ENCODE measurements around the gene ING1. TPM values are rescaled to one million over a fixed set of nuclear protein-coding genes. Genes with fewer than 3 reads are reported as not detected.
"Not testable (repeated sequence)": the region's sequence is repeated elsewhere in the genome, so short reads cannot be mapped to it uniquely, and the experiment has no call there.

Gene ING1
- total RNA-seq = 10.6 and 15.8 TPM in 2 replicates

- no peak for DNase-seq (ENCODE audit: extremely low read depth, low read depth, low spot score)
Observed at GRCh38 chr13:110713642-110713952, at the start of gene ING1. TSS of gene ING1 (plus strand) at chr13:110713700. CDS start at chr13:110714150, 450 bp downstream.

GRCh38 chr13:110664041-110664440 lies 49.5 kb upstream of the ING1 start:
- no peak for DNase-seq (ENCODE audit: extremely low read depth, low read depth, low spot score)

- DNase-seq (ENCODE audit: extremely low read depth, low read depth, low spot score) = no peak
Observed at GRCh38 chr13:110664673-110665072, 48.8 kb upstream of the ING1 start.

GRCh38 chr13:110665491-110666254 lies 47.8 kb upstream of the ING1 start:
- no peak for DNase-seq (ENCODE audit: extremely low read depth, low read depth, low spot score)

GRCh38 chr13:110666255-110666533 lies 47.3 kb upstream of the ING1 start:
- no peak for DNase-seq (ENCODE audit: extremely low read depth, low read depth, low spot score)

- no peak for DNase-seq (ENCODE audit: extremely low read depth, low read depth, low spot score)
Observed at GRCh38 chr13:110669036-110669435, 44.5 kb upstream of the ING1 start.

- not testable (repeated sequence) for DNase-seq (ENCODE audit: extremely low read depth, low read depth, low spot score)
Observed at GRCh38 chr13:110669814-110670213, 43.7 kb upstream of the ING1 start.

- no peak for DNase-seq (ENCODE audit: extremely low read depth, low read depth, low spot score)
Observed at GRCh38 chr13:110676595-110677587, 36.6 kb upstream of the ING1 start.

- DNase-seq (ENCODE audit: extremely low read depth, low read depth, low spot score) = no peak
Observed at GRCh38 chr13:110677731-110678545, 35.6 kb upstream of the ING1 start.

GRCh38 chr13:110680852-110681251 lies 32.6 kb upstream of the ING1 start:
- DNase-seq (ENCODE audit: extremely low read depth, low read depth, low spot score) = no peak

GRCh38 chr13:110681868-110682550 lies 31.5 kb upstream of the ING1 start:
- no peak for DNase-seq (ENCODE audit: extremely low read depth, low read depth, low spot score)

GRCh38 chr13:110682746-110683145 lies 30.8 kb upstream of the ING1 start:
- no peak for DNase-seq (ENCODE audit: extremely low read depth, low read depth, low spot score)

- no peak for DNase-seq (ENCODE audit: extremely low read depth, low read depth, low spot score)
Observed at GRCh38 chr13:110683203-110683883, 30.2 kb upstream of the ING1 start.

- no peak for DNase-seq (ENCODE audit: extremely low read depth, low read depth, low spot score)
Observed at GRCh38 chr13:110683921-110684320, 29.6 kb upstream of the ING1 start.

- no peak for DNase-seq (ENCODE audit: extremely low read depth, low read depth, low spot score)
Observed at GRCh38 chr13:110684388-110685056, 29.0 kb upstream of the ING1 start.

- DNase-seq (ENCODE audit: extremely low read depth, low read depth, low spot score) = no peak
Observed at GRCh38 chr13:110685305-110686020, 28.0 kb upstream of the ING1 start.

- no peak for DNase-seq (ENCODE audit: extremely low read depth, low read depth, low spot score)
Observed at GRCh38 chr13:110687736-110688135, 25.8 kb upstream of the ING1 start.

- no peak for DNase-seq (ENCODE audit: extremely low read depth, low read depth, low spot score)
Observed at GRCh38 chr13:110689041-110689440, 24.5 kb upstream of the ING1 start.

GRCh38 chr13:110689711-110690110 lies 23.8 kb upstream of the ING1 start:
- no peak for DNase-seq (ENCODE audit: extremely low read depth, low read depth, low spot score)
